A673 (cell line): ENCODE measurements around the gene NRXN3. TPM values are rescaled to one million over a fixed set of nuclear protein-coding genes. Genes with fewer than 3 reads are reported as not detected.

ENCODE experiments used
- BruUV-seq: library from RNA; stranded (reverse); fragments of 400-500 nt; replicated peaks from 2 replicates; lab custom pipeline; 2021; lab: Mats Ljungman, UMichigan
- CTCF ChIA-PET: fragments of 300-600 bp; sonication (Branson Sonifier 250); formaldehyde crosslinking; loops from one replicate; lab custom pipeline; 2022; ENCODE audit warnings: antibody characterized with exemption; lab: Charles Lee
- POLR2A ChIA-PET: fragments of 300-600 bp; sonication (Branson Sonifier 250); formaldehyde crosslinking; loops from one replicate; lab custom pipeline; 2022; ENCODE audit warnings: antibody characterized with exemption; ENCODE audit not compliant: low non-redundant PET; lab: Charles Lee
- DNase-seq: peaks from one replicate; pipeline ENCODE4 v3.0.0-alpha.2; 2015; ENCODE audit warnings: low spot score
- H3K27ac ChIP-seq: fragments of 200-600 bp; sonication (generic); 2 replicates; pipeline ENCODE4 v1.5.1; 2016; ENCODE audit warnings: mixed run types, low read depth, mild to moderate bottlenecking, mixed read lengths, antibody characterized with exemption, low read length; ENCODE audit not compliant: poor library complexity, severe bottlenecking
- H3K27me3 ChIP-seq: fragments of 200-600 bp; sonication (generic); replicated peaks from 2 replicates; pipeline ENCODE4 v1.6.1; 2017; ENCODE audit warnings: mixed run types, low read depth, mild to moderate bottlenecking, mixed read lengths, antibody characterized with exemption, low read length; ENCODE audit not compliant: insufficient read depth, poor library complexity
- H3K36me3 ChIP-seq: fragments of 200-600 bp; sonication (generic); 2 replicates; pipeline ENCODE4 v1.6.1; 2016; ENCODE audit warnings: mixed run types, mild to moderate bottlenecking, mixed read lengths, antibody characterized with exemption, low read length; ENCODE audit not compliant: insufficient read depth, poor library complexity, severe bottlenecking
- H3K4me1 ChIP-seq: fragments of 200-600 bp; sonication (generic); 2 replicates; pipeline ENCODE4 v1.6.1; 2017; ENCODE audit warnings: mixed run types, mild to moderate bottlenecking, mixed read lengths, antibody characterized with exemption, low read length; ENCODE audit not compliant: insufficient read depth, poor library complexity, severe bottlenecking
- H3K4me3 ChIP-seq: fragments of 200-600 bp; sonication (generic); 2 replicates; pipeline ENCODE4 v1.5.1; 2016; ENCODE audit warnings: low read depth, mixed run types, mild to moderate bottlenecking, mixed read lengths, low read length; ENCODE audit not compliant: poor library complexity, severe bottlenecking
- H3K9me3 ChIP-seq: fragments of 200-600 bp; sonication (generic); 2 replicates; pipeline ENCODE4 v1.6.1; 2016; ENCODE audit warnings: mixed run types, low read depth, mild to moderate bottlenecking, mixed read lengths, antibody characterized with exemption, low read length; ENCODE audit not compliant: poor library complexity, severe bottlenecking
- CTCF ChIP-seq: fragments of 300-800, 200-600 bp; sonication (generic); conservative IDR thresholded peaks from 2 replicates; pipeline ENCODE4 v1.5.1; 2017; ENCODE audit warnings: low read depth, mild to moderate bottlenecking, antibody characterized with exemption, low read length, moderate library complexity, mixed read lengths
- EZH2 ChIP-seq: fragments of 200-600 bp; sonication (generic); IDR thresholded peaks from 2 replicates; pipeline ENCODE4 v1.6.1; 2017; ENCODE audit warnings: borderline replicate concordance, low read depth, mild to moderate bottlenecking, mixed read lengths, antibody characterized with exemption, low read length; ENCODE audit not compliant: poor library complexity, severe bottlenecking
- intact Hi-C: fragments of 100-400 bp; cut with micrococcal nuclease; formaldehyde crosslinking; loops from one replicate; pipeline ENCODE4 v1.10.0; 2022; ENCODE audit not compliant: unreplicated experiment
- total RNA-seq: library from RNA; stranded (reverse); gene quantifications from 2 replicates; pipeline ENCODE4 v1.2.3, GENCODE V29; 2021

Gene NRXN3
- total RNA-seq, 1 experiment from 2014 or later = 0.21 TPM

DNA sequence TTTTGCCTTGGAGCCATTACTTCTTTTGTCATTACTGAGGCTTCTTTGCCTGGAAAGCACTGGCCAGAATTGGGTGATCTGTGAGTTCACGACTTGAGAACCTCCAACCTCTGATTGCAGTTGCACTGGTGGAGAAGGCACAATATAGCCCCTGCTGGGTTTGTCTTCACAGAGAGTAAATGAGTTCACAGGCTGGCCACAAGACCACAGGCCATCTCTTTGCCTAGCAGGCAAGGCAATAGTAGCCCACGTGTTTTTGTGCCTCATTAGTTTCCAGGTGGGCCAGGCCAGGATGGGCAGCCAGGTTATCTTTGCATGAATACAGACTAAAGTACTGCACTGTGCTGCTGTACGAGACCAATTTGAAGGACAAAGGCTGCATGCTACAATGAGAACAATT, 468.8 kb downstream of the NRXN3 start:
- TF ChIP-seq EZH2 (no peak), CTCF (no peak)
- no peaks in the 10 kb centered on the region for H3K36me3 ChIP-seq
- no peaks in the 10 kb centered on the region for H3K4me1 ChIP-seq
- H3K9me3 ChIP-seq = no peaks in the 10 kb centered on the region
- DNase-seq = no peak
- intact Hi-C loops = no loop called here
- peaks cover 5% of the 10 kb centered on the region for H3K27me3 ChIP-seq
- ChIA-PET POLR2A (no interaction called here), CTCF (no interaction called here)
- no TSS peak for BruUV-seq
- no peak overlapping the region for H3K4me3 ChIP-seq
- no peak overlapping the region for H3K27ac ChIP-seq

- Histone ChIP-seq H3K27me3 (no peaks in the 10 kb centered on the region), H3K4me3 (no peak overlapping the region), H3K4me1 (no peaks in the 10 kb centered on the region), H3K9me3 (no peaks in the 10 kb centered on the region), H3K36me3 (no peaks in the 10 kb centered on the region), H3K27ac (no peak overlapping the region)
- no peak for DNase-seq
- no TSS peak for BruUV-seq
- intact Hi-C loops = no loop called here
- POLR2A ChIA-PET = no interaction called here
- CTCF ChIA-PET = no interaction called here
- TF ChIP-seq EZH2 (no peak), CTCF (no peak)
Observed at GRCh38 chr14:78644824-78645559, 474.8 kb downstream of the NRXN3 start.

DNA sequence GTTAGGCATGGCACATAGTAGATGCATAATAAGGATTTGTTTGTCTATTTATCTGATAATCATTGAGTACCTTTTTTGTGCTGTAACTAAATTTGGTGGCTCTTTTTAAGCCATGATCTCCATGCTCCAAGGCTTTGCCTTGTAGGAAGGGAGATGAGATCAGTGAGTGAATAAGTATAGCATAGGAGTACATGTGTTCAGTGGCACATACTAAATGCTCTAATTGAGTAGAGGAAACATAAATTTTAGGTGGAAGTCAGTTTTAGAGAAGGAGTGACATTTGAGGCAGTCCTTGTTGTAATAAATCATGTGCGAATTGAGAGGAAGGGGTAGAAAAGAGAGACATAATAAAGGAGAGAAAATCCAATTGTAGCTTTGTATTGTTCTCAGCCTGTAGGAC, 482.6 kb downstream of the NRXN3 start:
- Histone ChIP-seq H3K4me3 (no peak overlapping the region), H3K27ac (no peak overlapping the region), H3K36me3 (no peaks in the 10 kb centered on the region), H3K27me3 (no peaks in the 10 kb centered on the region), H3K4me1 (no peaks in the 10 kb centered on the region), H3K9me3 (no peaks in the 10 kb centered on the region)
- no peak for DNase-seq
- CTCF ChIA-PET = no interaction called here
- no TSS peak for BruUV-seq
- TF ChIP-seq EZH2 = no peak
- intact Hi-C loops = no loop called here
- POLR2A ChIA-PET = no interaction called here

- DNase-seq = no peak
- Histone ChIP-seq H3K27ac (no peak overlapping the region), H3K9me3 (no peaks in the 10 kb centered on the region), H3K36me3 (no peaks in the 10 kb centered on the region), H3K27me3 (no peaks in the 10 kb centered on the region), H3K4me1 (no peaks in the 10 kb centered on the region), H3K4me3 (no peak overlapping the region)
- ChIA-PET CTCF (no interaction called here), POLR2A (no interaction called here)
- intact Hi-C loops = no loop called here
- no TSS peak for BruUV-seq
- no peak for TF ChIP-seq CTCF
- no peak for TF ChIP-seq EZH2
Observed at GRCh38 chr14:78653173-78653572, 483.0 kb downstream of the NRXN3 start.
